ENCODE results near the gene NAXD.

DNA sequence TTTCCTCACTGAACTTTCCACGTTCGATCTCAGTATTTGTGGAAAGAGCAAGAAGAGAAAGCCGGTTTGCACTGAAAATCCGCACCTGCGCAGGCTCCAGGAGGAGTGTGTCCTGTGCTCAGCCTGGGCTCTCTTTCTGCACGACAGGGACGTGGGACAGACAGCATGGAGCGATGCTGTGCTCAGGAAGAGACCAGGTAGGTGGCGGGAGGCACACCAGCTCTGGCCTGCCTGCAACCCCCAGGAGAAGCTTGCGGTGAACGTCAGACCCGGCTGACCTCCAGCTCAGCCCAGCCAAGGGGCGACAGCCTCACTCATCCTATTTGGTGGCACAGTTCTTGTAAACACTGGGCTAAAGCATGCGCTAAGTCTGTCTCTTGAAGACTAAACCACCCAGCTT, 35.9 kb downstream of the NAXD start:
- TF ChIP-seq, protein P1, sequence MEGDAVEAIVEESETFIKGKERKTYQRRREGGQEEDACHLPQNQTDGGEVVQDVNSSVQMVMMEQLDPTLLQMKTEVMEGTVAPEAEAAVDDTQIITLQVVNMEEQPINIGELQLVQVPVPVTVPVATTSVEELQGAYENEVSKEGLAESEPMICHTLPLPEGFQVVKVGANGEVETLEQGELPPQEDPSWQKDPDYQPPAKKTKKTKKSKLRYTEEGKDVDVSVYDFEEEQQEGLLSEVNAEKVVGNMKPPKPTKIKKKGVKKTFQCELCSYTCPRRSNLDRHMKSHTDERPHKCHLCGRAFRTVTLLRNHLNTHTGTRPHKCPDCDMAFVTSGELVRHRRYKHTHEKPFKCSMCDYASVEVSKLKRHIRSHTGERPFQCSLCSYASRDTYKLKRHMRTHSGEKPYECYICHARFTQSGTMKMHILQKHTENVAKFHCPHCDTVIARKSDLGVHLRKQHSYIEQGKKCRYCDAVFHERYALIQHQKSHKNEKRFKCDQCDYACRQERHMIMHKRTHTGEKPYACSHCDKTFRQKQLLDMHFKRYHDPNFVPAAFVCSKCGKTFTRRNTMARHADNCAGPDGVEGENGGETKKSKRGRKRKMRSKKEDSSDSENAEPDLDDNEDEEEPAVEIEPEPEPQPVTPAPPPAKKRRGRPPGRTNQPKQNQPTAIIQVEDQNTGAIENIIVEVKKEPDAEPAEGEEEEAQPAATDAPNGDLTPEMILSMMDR (tag by site-specific recombination; IDR thresholded peaks at IDR 0.05), result no peak
- TF ChIP-seq, protein P2, sequence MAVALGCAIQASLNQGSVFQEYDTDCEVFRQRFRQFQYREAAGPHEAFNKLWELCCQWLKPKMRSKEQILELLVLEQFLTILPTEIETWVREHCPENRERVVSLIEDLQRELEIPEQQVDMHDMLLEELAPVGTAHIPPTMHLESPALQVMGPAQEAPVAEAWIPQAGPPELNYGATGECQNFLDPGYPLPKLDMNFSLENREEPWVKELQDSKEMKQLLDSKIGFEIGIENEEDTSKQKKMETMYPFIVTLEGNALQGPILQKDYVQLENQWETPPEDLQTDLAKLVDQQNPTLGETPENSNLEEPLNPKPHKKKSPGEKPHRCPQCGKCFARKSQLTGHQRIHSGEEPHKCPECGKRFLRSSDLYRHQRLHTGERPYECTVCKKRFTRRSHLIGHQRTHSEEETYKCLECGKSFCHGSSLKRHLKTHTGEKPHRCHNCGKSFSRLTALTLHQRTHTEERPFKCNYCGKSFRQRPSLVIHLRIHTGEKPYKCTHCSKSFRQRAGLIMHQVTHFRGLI (tag by site-specific recombination; IDR thresholded peaks at IDR 0.05), result no peak
- no peak for TF ChIP-seq ZNF341 (tag by site-specific recombination; IDR thresholded peaks at IDR 0.05; ENCODE audit: low read depth)
